K562 (cell line): Measurements from ENCODE around the gene VIM. TPM values are rescaled to one million over a fixed set of nuclear protein-coding genes. Genes with fewer than 3 reads are reported as not detected.

Experiments
- ARID1B ChIP-seq: fragments of 450-650 bp; IDR thresholded peaks from 2 replicates; pipeline ENCODE4 v1.6.1; 2016; ENCODE audit warnings: antibody characterized with exemption, mild to moderate bottlenecking, inconsistent platforms
- C11orf30 ChIP-seq: fragments of 450-650 bp; IDR thresholded peaks from 2 replicates; pipeline ENCODE4 v1.6.1; 2016; ENCODE audit warnings: low read depth, mild to moderate bottlenecking
- CLOCK ChIP-seq: fragments of 250-450 bp; sonication (Bioruptor Pico); IDR thresholded peaks from 2 replicates; pipeline ENCODE4 v1.4.0; 2020; ENCODE audit warnings: mild to moderate bottlenecking, moderate library complexity, borderline replicate concordance
- ELF1 ChIP-seq: fragments of 200-800 bp; sonication (Bioruptor generic); IDR thresholded peaks from 2 replicates; pipeline ENCODE4 v1.6.1; 2016; ENCODE audit warnings: missing genetic modification characterization, missing compliant biosample characterization
- FOXP4 ChIP-seq: sonication (generic); formaldehyde crosslinking; IDR thresholded peaks from 2 replicates; pipeline ENCODE4 v1.8.0; 2022; ENCODE audit warnings: mild to moderate bottlenecking, missing genetic modification reagents, borderline replicate concordance
- JUND ChIP-seq, 2 experiments: IDR thresholded peaks; 2 replicates in 1 of 2; 3 replicates in 1 of 2; pipeline ENCODE4 v1.6.1; 2011; ENCODE audit warnings: borderline replicate concordance in 2 of 2, low read depth in 2 of 2, low read length in 2 of 2, improper control_type of control experiment in 1 of 2, missing biosample characterization in 1 of 2, missing genetic modification characterization in 1 of 2, missing genetic modification reagents in 1 of 2
- LARP7 ChIP-seq: fragments of 450-650 bp; IDR thresholded peaks from 2 replicates; pipeline ENCODE4 v1.6.1; 2016
- MTA1 ChIP-seq: fragments of 450-650 bp; IDR thresholded peaks from 2 replicates; pipeline ENCODE4 v1.6.1; 2017; ENCODE audit warnings: borderline replicate concordance
- MTA2 ChIP-seq: fragments of 450-650 bp; IDR thresholded peaks from 2 replicates; pipeline ENCODE4 v1.6.1; 2016; ENCODE audit warnings: low read depth
- NR2C1 ChIP-seq, 2 experiments: fragments of 450-650 bp; IDR thresholded peaks; 2 replicates each; pipeline ENCODE4 v1.6.1; 2017; ENCODE audit warnings: mild to moderate bottlenecking in 2 of 2, antibody characterized with exemption in 1 of 2, inconsistent platforms in 1 of 2, missing compliant biosample characterization in 1 of 2, missing genetic modification characterization in 1 of 2
- NR3C1 ChIP-seq: sonication (generic); formaldehyde crosslinking; IDR thresholded peaks from 2 replicates; pipeline ENCODE4 v1.8.1; 2022; ENCODE audit warnings: missing genetic modification reagents
- RFX1 ChIP-seq: fragments of 450-650 bp; IDR thresholded peaks from 2 replicates; pipeline ENCODE4 v1.6.1; 2016; ENCODE audit warnings: mild to moderate bottlenecking, moderate library complexity
- SIN3A ChIP-seq, 2 experiments: fragments of 150-350 bp in 1 of 2; IDR thresholded peaks; 2 replicates each; pipeline ENCODE4 v1.6.1; 2011 to 2016; ENCODE audit warnings: borderline replicate concordance in 2 of 2, low read depth in 2 of 2, low read length in 2 of 2, mild to moderate bottlenecking in 2 of 2, moderate library complexity in 2 of 2; ENCODE audit not compliant: control insufficient read depth in 1 of 2
- SMAD2 ChIP-seq: fragments of 150-350 bp; IDR thresholded peaks from 2 replicates; pipeline ENCODE4 v1.6.1; 2014; ENCODE audit warnings: low read depth, mild to moderate bottlenecking, low read length
- SMARCC2 ChIP-seq: fragments of 450-650 bp; IDR thresholded peaks from 2 replicates; pipeline ENCODE4 v1.6.1; 2017; ENCODE audit warnings: antibody characterized with exemption, moderate library complexity, mild to moderate bottlenecking, low read depth
- SRF ChIP-seq, 2 experiments: fragments of 250-450, 450-650 bp in 1 of 2; sonication (Bioruptor Pico) in 1 of 2; sonication (generic) in 1 of 2; formaldehyde crosslinking; IDR thresholded peaks; 2 replicates each; pipeline versions ENCODE4 v1.5.0 to v1.5.1; 2020 to 2022; ENCODE audit warnings: mild to moderate bottlenecking in 1 of 2, missing genetic modification reagents in 1 of 2
- ZNF12 ChIP-seq: sonication (generic); formaldehyde crosslinking; IDR thresholded peaks from 2 replicates; pipeline ENCODE4 v1.4.0; 2020; ENCODE audit warnings: mild to moderate bottlenecking, missing genetic modification reagents
- ZNF316 ChIP-seq: fragments of 450-650 bp; IDR thresholded peaks from 2 replicates; pipeline ENCODE4 v1.6.1; 2016
- ZNF551 ChIP-seq: fragments of 250-450 bp; sonication (Bioruptor Pico); IDR thresholded peaks from 2 replicates; pipeline ENCODE4 v1.5.0; 2021; ENCODE audit warnings: mild to moderate bottlenecking, moderate library complexity
- ZNF586 ChIP-seq: fragments of 450-650 bp; formaldehyde crosslinking; conservative IDR thresholded peaks from 2 replicates; pipeline ENCODE4 v1.4.0; 2020; ENCODE audit warnings: mild to moderate bottlenecking, moderate library complexity
- ZNF717 ChIP-seq: fragments of 250-450 bp; sonication (Bioruptor Pico); IDR thresholded peaks from 2 replicates; pipeline ENCODE4 v1.5.0; 2021
- polyA plus RNA-seq, 8 experiments: library from polyadenylated mRNA; depleted of rRNA in 4 of 8; stranded (reverse) in 5 of 8; unstranded in 3 of 8; fragments of >200 nt; fragmentation: Nextera tagmentation in 2 of 8; fragmentation: Illumina TruSeq in 1 of 8; extraction: Ambion mirVana in 2 of 8; extraction: Trizol in 1 of 8; gene quantifications; 2 replicates each; pipeline versions ENCODE4 v1.2.1 to v1.2.3, GENCODE V29; 2011 to 2014; ENCODE audit warnings: inconsistent platforms in 1 of 8, missing spikeins in 1 of 8
- total RNA-seq, 7 experiments: library from RNA; depleted of rRNA in 6 of 7; stranded (reverse); fragments of >200 nt in 6 of 7; fragmentation: Illumina TruSeq in 2 of 7; extraction: Trizol in 2 of 7; gene quantifications; 2 replicates each; pipeline versions ENCODE4 v1.2.1 to v1.2.3, GENCODE V29; 2011 to 2021; ENCODE audit warnings: low replicate concordance in 1 of 7
- TF ChIP-seq, protein P1 (sequence below): fragments of 450-650 bp; formaldehyde crosslinking; IDR thresholded peaks from 2 replicates; pipeline ENCODE4 v1.4.0; 2020; ENCODE audit warnings: mild to moderate bottlenecking, mixed read lengths
- TF ChIP-seq, protein P2 (sequence below): sonication (generic); formaldehyde crosslinking; IDR thresholded peaks from 2 replicates; pipeline ENCODE4 v1.8.0; 2022; ENCODE audit warnings: mild to moderate bottlenecking, missing genetic modification reagents

VIM gene
- total and polyA plus RNA-seq, 9 of the 15 experiments (the other 6 are each of a cell fraction or from before 2014, with no cell fraction given): 86.0 to 621 (median 383) TPM

GRCh38 chr10:17212802-17213221 lies 15.2 kb upstream of the VIM start (continued):
- TF ChIP-seq FOXP4 (no peak), MTA1 (no peak), ZNF586 (CRISPR knock-in tag) (0 out of 2 replicates have a peak, but pooled peaks have one; percentile 74), ZNF316 (peak; percentile 76), SMARCC2 (no peak), SIN3A (IDR thresholded peaks at IDR 0.05; ENCODE audit: borderline replicate concordance in 2 of 2, control insufficient read depth in 1 of 2, low read depth in 2 of 2, low read length in 2 of 2) (no peak), C11orf30 (peak; percentile 83), LARP7 (no peak), NR2C1 (IDR thresholded peaks at IDR 0.05) (no peak), NR2C1 (tag; IDR thresholded peaks at IDR 0.05) (no peak), ARID1B (peak; percentile 54; the same call in 1 of the 2 replicates), SMAD2 (no peak), NR3C1 (no peak), ELF1 (peak; percentile 13; the same call in 1 of the 2 replicates), ZNF717 (CRISPR knock-in tag) (no peak), RFX1 (no peak), SRF (CRISPR knock-in tag; IDR thresholded peaks at IDR 0.05) (peak in 1 of 2 experiments; percentile 41; a peak in 1 of 4 replicates), CLOCK (CRISPR knock-in tag) (no peak), ZNF551 (CRISPR knock-in tag) (no peak), ZNF12 (CRISPR knock-in tag) (no peak), MTA2 (no peak), JUND (IDR thresholded peaks at IDR 0.05; ENCODE audit: borderline replicate concordance, low read depth, low read length) (no peak), JUND (tag; IDR thresholded peaks at IDR 0.05; ENCODE audit: borderline replicate concordance, low read depth, low read length) (peak; percentile 55; the same call in 1 of the 3 replicates)
- TF ChIP-seq, protein P1, sequence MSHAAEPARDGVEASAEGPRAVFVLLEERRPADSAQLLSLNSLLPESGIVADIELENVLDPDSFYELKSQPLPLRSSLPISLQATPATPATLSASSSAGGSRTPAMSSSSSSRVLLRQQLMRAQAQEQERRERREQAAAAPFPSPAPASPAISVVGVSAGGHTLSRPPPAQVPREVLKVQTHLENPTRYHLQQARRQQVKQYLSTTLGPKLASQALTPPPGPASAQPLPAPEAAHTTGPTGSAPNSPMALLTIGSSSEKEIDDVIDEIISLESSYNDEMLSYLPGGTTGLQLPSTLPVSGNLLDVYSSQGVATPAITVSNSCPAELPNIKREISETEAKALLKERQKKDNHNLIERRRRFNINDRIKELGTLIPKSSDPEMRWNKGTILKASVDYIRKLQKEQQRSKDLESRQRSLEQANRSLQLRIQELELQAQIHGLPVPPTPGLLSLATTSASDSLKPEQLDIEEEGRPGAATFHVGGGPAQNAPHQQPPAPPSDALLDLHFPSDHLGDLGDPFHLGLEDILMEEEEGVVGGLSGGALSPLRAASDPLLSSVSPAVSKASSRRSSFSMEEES (CRISPR knock-in tag): no peak
- TF ChIP-seq, protein P2, sequence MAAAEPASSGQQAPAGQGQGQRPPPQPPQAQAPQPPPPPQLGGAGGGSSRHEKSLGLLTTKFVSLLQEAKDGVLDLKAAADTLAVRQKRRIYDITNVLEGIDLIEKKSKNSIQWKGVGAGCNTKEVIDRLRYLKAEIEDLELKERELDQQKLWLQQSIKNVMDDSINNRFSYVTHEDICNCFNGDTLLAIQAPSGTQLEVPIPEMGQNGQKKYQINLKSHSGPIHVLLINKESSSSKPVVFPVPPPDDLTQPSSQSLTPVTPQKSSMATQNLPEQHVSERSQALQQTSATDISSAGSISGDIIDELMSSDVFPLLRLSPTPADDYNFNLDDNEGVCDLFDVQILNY (CRISPR knock-in tag): no peak
